ENCODE measurements around the gene KNCN.

- TF ChIP-seq TAF1 (IDR thresholded peaks at IDR 0.05; ENCODE audit: low read depth) (no peak), POLR2AphosphoS5 (IDR thresholded peaks at IDR 0.05) (no peak), EP300 (conservative IDR thresholded peaks at IDR 0.05; ENCODE audit: poor library complexity, severe bottlenecking) (no peak), CTCF (IDR thresholded peaks at IDR 0.05; ENCODE audit: poor library complexity, severe bottlenecking) (no peak), EZH2 (IDR thresholded peaks at IDR 0.05; ENCODE audit: borderline replicate concordance, insufficient read depth, low read length, poor library complexity, severe bottlenecking) (no peak), RAD21 (conservative IDR thresholded peaks at IDR 0.05) (no peak), SMC3 (conservative IDR thresholded peaks at IDR 0.05; ENCODE audit: poor library complexity) (no peak)
Measured at GRCh38 chr1:46575778-46576177, 24.3 kb upstream of the KNCN start.
